NCI-H2029 (cell line): ENCODE measurements around the gene LCN1.

ENCODE experiments used
- DNase-seq: peaks from one replicate; lab custom pipeline; 2025; lab: John Stamatoyannopoulos, UW

LCN1 gene

GRCh38 chr9:135488527-135488926 lies 32.7 kb upstream of the LCN1 start:
- DNase-seq = no peak

DNA sequence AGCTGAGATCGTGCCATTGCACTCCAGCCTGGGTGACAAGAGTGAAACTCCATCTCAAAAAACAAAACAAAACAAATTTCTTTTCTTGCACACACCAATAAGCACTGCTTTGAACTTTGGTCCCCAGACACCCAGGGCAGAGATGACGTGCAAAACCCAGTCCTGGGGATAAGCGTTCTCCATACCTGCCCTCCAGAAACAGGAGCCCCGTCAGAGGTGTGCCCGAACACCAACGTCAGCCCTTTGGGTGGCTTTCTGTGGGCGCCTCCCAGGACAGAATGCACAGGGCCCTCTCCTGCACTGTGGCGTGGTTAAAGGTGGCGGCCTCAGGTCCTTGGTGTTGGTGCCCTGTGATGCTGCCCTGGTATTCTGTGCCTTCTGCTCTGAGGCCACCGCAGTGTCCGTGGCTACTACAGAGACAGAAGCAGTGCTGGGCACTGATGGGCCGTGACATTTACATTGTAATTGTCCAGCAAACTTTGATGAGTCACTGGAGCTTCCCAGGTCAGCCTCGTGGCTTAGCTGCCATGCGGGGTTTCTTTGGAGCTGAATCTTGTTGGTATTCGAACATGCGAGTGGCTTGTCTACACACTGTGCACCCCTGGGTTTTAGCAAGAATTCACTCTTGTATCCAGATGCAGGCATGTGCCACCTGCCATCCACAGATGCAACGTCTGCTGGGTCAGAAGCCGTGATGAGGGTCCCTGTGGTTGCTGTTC lies 31.9 kb upstream of the LCN1 start:
- no peak for DNase-seq

- DNase-seq = no peak
Observed at GRCh38 chr9:135490166-135490870, 30.9 kb upstream of the LCN1 start.

DNA sequence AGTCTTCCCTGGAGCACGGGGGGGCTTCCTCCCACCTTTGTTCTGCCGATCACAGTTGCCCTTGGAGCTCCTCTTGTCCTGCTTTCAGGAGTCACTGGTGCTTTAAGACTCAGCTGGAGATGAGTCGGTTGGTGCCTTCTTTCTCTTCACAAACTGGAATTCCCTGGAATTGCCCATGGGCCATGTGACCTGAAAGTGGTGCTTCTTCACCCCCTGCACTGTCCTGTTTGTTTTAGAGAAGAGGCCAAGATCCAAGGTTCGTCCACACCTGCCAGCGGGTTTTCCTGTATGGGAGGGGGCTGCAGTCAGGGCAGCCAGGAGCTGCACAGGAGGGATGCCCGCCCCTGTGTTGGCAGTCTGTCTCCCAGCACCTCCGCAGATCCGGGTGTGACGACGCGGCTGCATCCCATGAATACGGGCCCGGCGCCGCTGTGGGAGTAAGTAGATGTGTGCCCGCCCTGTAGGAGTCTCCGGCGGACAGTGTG lies 30.2 kb upstream of the LCN1 start:
- no peak for DNase-seq

DNA sequence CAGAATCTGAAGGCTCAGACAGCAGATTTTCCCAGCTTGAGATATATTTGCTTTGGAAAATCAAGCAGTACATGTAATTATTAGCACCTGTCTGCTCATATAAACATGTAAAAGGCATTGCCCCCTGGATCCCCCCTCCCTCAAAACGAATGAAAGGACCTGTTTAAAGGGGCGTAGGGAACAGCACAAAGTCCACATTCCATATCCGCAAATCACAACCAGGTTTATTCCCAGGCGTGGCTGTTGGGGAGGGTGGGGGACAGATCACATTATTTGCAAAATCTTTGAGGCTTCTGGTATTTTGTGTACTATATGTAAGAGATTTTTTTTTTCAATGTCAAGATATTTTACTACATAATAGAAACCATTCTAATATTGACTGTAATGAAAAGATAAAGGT lies 29.5 kb upstream of the LCN1 start:
- DNase-seq = no peak

GRCh38 chr9:135492886-135493669 lies 28.2 kb upstream of the LCN1 start:
- no peak for DNase-seq

DNA sequence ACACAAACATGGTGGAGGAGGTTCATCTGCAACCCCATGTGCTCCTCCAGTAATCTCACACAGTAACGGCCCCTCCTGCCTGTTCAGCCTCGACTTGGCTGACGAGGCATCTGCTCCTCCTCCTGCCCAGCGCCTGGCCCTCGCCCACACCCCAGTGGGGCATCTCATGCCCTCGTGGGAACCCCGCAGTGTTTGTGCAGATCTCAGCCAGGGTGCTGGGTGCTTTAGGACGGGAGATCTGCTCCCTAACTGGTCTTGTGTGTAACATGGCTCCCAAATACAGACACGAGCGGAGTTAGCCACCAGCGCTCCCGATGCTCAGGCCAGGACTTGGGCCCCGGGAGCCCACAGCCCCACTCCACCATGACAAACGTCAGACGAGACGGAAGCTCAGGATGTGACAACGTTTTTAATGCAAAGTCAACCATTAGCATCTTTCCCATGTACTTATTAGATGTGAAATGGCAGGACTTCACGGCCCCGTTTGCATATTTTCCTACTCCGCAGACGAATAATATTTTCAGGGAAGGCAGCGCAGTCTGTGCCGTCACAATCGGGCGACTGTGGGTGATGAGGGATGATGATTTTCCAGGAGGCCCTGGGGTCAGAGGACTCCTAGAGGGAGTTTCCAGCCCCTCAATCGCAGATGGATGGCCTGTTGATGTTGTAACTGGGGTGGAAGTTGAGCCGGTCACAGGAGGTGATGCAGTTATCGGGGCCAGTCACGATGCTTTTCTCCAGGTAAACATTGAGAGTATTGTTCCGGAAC lies 26.3 kb upstream of the LCN1 start:
- DNase-seq = no peak

DNA sequence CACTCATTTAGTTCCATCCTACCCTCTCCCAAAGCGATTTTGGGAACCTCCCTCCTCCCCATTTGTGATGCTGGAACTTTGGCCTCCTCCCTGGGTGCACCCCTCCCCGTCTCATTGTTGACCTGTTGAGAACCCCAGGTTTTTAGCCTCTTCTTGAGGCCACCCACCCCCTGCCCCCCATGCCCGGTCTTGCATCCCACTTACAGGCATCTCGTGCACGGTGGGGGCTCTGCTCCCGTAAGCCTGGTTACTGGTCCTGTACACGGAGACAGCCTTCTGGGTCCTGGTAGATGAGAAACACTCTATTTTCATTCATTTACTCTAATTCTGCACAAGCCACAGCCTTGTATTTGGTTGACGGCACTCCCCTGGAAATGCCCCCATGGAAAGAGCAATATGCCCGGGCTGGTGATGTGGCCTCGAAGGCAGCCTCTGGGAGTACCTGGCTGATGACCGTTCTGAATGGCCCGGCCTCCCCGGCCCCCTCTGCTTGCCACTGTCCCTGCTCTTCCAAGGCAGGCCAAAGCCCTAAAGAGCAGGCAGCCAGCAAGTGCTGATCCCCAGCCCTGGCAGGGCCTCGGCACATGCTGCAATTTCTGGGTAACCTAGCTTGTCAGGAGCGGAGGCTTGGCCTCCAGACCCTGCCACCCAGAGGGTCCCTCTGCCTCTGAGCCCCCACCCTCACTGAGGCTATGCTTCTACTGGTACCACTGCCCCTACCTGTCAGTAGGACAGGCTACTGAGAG lies 22.7 kb upstream of the LCN1 start:
- no peak for DNase-seq

- DNase-seq = peak; percentile 87
Observed at GRCh38 chr9:135499326-135500070, 21.7 kb upstream of the LCN1 start.

GRCh38 chr9:135500071-135500524 lies 21.1 kb upstream of the LCN1 start:
- no peak for DNase-seq

DNA sequence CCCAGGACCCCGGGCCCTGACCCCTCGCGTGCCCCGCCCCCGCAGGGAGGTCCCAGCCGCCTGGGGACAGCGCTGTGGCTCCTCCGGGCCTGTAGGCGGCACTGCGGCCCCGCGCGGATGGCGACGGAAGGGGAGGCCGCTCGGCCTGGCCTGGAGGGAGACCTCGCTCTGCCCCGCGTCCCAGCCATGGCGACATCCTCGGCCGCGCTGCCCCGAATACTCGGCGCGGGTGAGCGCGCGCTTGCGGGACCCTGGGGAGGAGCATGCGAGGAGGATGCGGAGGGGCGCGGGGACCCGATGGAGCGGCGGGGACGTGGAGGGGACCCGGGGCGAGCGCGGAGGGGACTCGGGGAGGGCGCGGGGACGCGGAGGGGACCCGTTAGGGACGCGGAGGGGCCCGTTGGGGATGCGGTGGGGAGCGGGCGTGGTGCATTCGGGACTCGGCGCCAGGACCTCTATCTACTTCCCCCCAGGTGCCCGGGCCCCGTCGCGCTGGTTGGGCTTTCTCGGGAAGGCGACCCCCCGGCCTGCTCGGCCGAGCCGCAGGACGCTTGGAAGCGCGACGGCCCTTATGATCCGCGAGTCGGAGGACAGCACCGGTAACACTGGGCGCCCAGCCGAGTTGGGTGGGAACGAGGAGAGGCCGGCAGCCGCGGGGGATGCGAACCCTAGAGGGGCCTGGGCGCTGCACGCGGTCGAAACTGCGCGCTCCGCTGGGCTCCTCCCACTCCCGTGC lies 20.5 kb upstream of the LCN1 start, which contains the start of gene MRPS2:
Gene MRPS2 (plus strand): TSS at position 158 of the 736 bp plus-strand sequence. CDS start 29 bp downstream, at position 187.
- peak; percentile 83 for DNase-seq

- DNase-seq = peak; percentile 47
Observed at GRCh38 chr9:135501261-135502167, 19.7 kb upstream of the LCN1 start.

- DNase-seq = no peak
Observed at GRCh38 chr9:135502168-135502872, 18.9 kb upstream of the LCN1 start.

- DNase-seq = no peak
Observed at GRCh38 chr9:135502873-135503321, 18.3 kb upstream of the LCN1 start.

GRCh38 chr9:135503371-135504261 lies 17.6 kb upstream of the LCN1 start:
- no peak for DNase-seq
